ENCODE data around the gene PLD1.

DNA sequence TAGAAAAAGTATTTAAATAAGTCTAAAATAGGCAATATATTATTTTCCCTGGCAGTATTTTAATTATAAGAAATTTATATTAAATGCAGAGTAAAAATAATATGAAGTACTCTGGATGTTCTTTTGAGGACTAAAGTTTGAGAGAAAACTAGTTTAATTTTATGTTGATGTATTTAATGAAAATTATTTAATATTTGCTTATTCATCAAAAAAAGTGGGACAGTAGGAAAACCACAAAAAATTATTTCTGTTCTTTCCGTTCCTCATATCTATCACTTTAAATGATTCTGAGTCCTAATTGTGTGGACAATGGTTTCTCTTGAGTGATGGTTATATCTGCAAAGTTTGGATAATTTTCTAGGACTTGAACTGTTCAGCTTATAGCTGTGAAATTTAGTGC lies 202.8 kb downstream of the PLD1 start:
- no peak for TF ChIP-seq ZSCAN29 (IDR thresholded peaks at IDR 0.05)
- no peak for TF ChIP-seq CBFB (IDR thresholded peaks at IDR 0.05; ENCODE audit: low read depth)
- no peak for TF ChIP-seq SKIL (IDR thresholded peaks at IDR 0.05; ENCODE audit: low read depth, poor library complexity, severe bottlenecking)
- TF ChIP-seq, protein P1, sequence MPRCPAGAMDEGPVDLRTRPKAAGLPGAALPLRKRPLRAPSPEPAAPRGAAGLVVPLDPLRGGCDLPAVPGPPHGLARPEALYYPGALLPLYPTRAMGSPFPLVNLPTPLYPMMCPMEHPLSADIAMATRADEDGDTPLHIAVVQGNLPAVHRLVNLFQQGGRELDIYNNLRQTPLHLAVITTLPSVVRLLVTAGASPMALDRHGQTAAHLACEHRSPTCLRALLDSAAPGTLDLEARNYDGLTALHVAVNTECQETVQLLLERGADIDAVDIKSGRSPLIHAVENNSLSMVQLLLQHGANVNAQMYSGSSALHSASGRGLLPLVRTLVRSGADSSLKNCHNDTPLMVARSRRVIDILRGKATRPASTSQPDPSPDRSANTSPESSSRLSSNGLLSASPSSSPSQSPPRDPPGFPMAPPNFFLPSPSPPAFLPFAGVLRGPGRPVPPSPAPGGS (IDR thresholded peaks at IDR 0.05; ENCODE audit: borderline replicate concordance, insufficient read depth, low read depth, low read length, poor library complexity, severe bottlenecking) = no peak
- TF ChIP-seq, protein P2, sequence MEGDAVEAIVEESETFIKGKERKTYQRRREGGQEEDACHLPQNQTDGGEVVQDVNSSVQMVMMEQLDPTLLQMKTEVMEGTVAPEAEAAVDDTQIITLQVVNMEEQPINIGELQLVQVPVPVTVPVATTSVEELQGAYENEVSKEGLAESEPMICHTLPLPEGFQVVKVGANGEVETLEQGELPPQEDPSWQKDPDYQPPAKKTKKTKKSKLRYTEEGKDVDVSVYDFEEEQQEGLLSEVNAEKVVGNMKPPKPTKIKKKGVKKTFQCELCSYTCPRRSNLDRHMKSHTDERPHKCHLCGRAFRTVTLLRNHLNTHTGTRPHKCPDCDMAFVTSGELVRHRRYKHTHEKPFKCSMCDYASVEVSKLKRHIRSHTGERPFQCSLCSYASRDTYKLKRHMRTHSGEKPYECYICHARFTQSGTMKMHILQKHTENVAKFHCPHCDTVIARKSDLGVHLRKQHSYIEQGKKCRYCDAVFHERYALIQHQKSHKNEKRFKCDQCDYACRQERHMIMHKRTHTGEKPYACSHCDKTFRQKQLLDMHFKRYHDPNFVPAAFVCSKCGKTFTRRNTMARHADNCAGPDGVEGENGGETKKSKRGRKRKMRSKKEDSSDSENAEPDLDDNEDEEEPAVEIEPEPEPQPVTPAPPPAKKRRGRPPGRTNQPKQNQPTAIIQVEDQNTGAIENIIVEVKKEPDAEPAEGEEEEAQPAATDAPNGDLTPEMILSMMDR (IDR thresholded peaks at IDR 0.05 in 2 of 3, conservative IDR thresholded peaks at IDR 0.05 in 1 of 3; ENCODE audit: control insufficient read depth in 2 of 3, extremely low read depth in 1 of 3, insufficient read depth in 1 of 3, low read depth in 3 of 3, low read length in 3 of 3) = no peak
- TF ChIP-seq, protein P3, sequence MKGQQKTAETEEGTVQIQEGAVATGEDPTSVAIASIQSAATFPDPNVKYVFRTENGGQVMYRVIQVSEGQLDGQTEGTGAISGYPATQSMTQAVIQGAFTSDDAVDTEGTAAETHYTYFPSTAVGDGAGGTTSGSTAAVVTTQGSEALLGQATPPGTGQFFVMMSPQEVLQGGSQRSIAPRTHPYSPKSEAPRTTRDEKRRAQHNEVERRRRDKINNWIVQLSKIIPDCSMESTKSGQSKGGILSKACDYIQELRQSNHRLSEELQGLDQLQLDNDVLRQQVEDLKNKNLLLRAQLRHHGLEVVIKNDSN (IDR thresholded peaks at IDR 0.05; ENCODE audit: borderline replicate concordance, extremely low read length, insufficient read depth, low read depth, low read length) = no peak
- TF ChIP-seq SREBF2 (IDR thresholded peaks at IDR 0.05; ENCODE audit: low read length) = no peak
- TF ChIP-seq SIN3A (IDR thresholded peaks at IDR 0.05; ENCODE audit: low read depth, low read length) = no peak
- TF ChIP-seq POLR2A (IDR thresholded peaks at IDR 0.05; ENCODE audit: low read depth, low read length) = no peak

Measured in GM12878 (cell line).